CD4-positive, alpha-beta T cell treated with Interleukin-6 for 4 hours (primary cell): ENCODE measurements around the gene BRMS1.
"Not testable (repeated sequence)": the region's sequence is repeated elsewhere in the genome, so short reads cannot be mapped to it uniquely, and the experiment has no call there.

Experiments used
- DNase-seq: peaks from one replicate; pipeline ENCODE4 v3.0.0-alpha.2; 2020; ENCODE audit warnings: mixed read lengths

BRMS1 gene, protein sequence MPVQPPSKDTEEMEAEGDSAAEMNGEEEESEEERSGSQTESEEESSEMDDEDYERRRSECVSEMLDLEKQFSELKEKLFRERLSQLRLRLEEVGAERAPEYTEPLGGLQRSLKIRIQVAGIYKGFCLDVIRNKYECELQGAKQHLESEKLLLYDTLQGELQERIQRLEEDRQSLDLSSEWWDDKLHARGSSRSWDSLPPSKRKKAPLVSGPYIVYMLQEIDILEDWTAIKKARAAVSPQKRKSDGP

DNA sequence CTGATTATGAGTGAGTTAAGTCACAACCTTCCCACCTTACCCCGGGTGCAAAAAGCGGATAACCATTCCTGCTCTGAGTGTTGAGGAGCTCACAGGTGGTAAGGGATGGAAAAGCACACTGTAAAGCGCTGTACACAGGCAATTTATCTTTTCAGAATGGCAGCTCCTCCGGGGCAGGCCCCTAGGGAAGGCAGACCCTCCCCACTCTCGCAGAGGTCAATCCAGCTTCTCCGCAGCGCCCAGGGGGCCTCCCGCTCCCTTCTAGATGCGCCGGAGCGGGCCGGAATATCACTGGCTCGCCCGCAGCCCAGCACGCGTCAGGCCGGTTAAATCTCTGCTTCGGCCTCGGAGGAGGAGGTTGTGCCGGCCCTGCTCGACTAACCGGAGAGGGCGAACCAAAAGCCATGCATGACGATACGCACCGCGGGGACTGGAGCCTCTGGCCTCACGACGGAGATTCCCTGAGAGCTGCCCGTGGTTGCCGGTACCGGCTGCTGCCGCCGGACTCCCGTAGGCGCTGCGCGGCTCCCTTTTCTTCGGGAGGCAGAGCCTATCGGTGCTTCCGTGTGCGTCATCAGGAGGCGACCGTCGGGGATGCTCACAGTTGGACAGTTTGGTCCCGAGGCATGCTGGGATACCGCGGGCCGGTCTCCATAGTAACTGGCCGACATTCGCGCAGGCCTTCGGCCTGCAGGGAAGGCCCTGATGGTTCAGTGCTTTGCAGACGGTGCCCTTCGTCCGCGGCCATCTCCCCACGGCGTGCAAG, at the start of gene BRMS1:
TSS of gene BRMS1 (minus strand) at position 555 of the 766 bp plus-strand sequence. CDS start 2,870 bp downstream, outside the sequence.
- DNase-seq: peak; percentile 98

DNA sequence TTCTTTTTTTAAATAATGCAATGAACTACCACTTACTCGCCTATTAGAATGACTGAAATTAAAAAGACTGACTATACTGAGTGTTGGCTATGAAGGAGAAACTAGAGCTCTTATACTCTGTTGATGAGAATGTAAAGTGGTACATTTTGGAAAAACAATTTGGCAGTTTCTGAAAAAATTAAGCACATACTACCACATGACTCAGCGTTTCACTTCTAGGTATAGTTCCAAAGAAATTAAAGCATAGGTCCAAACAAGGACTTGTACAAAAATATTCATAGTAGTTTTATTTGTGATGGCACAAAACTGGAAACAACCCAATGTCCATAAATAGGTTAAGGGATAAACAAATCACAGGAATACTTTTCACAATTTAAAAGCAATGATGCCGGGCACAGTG, 49.0 kb upstream of the BRMS1 start:
- DNase-seq: no peak

DNA sequence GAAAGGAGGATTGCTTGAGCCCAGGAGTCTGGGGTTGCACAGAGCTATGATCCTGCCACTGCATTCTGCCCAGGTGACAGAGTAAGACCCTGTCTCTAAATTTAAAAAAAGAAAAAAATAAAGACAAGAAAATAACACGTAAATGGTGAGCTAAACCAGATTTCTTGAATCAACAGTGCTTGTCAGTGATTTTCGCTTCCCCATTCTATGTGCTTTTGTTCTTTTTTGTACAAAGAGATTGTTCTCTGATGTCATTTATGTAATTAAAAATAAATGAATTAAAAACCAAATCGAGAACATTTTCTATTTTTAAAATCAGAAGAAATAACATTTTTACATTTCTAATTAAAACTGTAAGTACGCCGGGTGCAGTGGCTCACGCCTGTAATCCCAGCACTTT, 46.4 kb upstream of the BRMS1 start:
- DNase-seq: no peak

DNA sequence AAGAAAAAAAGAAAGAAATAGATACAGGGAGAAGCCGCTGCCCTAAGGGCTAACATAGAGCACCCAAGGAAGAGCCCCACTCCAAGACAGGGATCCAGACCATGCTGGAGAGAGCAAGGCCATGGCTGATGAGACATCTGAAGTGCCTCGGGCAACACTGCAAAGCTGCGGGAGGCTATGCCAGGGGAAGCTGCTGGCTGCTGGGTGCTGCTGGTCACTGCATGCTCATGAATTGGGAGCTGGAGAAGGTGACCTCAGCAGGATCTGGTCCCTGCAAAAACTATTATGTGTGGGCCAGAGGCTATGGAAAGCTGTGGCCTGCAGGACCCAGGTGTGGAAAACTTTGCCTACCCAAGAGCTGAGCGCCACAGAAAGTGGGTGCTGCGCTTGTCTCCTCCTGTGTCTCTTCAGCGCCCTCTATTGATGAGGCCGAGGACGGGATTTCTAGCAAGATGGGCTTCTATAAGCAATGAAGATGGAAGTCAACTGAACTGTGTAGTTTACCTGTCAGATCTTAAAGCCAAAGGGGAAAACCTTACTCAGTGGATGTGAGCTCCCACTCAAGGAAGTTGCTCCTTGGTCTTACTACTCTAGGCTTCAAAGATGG, 44.0 kb upstream of the BRMS1 start:
- DNase-seq: peak; percentile 80

DNA sequence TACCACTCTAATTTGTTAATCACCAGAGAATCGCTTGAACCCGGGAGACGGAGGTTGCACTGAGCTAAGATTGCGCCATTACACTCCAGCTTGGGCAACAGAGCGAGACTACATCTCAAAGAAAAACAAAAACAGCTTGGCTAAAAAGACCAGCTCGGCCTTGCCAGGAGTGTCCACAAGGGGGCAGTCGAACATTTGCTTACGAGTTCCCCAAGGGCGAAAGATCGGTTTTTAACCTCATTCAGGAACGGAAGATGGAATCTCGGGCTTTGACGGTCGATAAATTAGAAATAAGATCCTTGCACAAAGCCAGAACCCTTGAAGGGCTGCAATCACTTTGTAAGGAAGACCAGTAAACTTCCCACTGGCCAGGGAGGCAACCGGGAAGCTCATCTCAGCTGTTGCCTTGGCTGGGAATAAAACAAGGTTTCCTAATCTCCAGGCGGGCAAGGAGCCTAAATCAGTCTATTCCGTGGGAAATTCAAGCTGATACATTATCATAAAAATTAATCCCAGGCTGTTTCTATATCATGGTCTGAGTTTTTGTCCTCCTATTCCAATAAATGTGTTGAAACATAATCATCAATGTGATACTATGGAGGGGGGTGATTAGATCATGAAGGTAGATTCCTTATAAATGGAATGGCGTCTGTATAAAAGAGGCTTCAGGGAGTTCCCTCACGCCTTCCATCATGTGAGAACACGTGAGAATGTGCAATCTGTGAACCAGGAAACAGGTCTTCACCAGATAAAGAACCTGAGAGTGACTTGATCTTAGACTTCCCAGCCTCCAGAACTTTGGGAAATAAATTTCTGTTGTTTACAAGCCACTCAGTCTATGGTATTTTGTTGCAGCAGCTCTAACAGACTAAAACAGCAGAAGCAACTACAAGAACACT, 41.5 kb upstream of the BRMS1 start:
- peak; percentile 88 for DNase-seq

DNA sequence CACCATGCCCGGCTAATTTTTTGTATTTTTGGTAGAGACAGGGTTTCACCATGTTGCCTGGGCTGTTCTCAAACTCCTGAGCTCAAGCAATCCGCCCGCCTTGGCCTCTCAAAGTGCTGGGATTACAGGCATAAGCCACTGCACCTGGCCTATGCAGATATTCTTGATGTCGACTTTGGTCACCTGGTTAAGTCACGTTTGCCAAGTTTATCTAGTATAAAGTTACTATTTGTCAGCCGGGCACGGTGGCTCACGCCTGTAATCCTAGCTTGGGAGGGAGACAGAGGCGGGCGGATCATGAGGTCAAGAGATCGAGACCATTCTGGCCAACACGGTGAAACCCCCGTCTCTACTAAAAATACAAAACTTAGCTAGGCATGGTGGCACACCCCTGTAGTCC, 39.4 kb upstream of the BRMS1 start:
- not testable (repeated sequence) for DNase-seq

DNA sequence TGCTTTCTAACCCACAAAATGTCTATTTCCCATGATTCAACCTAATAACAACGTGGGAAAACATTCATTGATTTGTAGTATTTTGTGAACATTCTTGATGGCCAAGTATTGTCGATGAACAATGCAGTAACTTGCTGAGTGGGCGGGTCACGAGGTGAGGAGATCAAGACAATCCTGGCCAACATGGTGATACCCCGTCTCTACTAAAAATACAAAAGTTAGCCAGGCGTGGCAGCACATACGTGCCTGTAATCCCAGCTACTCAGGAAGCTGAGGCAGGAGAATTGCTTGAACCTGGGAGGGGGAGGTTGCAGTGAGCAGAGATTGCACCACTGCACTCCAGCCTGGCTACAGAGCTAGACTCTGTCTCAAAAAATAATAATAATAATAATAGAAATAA, 35.4 kb upstream of the BRMS1 start:
- not testable (repeated sequence) for DNase-seq

DNA sequence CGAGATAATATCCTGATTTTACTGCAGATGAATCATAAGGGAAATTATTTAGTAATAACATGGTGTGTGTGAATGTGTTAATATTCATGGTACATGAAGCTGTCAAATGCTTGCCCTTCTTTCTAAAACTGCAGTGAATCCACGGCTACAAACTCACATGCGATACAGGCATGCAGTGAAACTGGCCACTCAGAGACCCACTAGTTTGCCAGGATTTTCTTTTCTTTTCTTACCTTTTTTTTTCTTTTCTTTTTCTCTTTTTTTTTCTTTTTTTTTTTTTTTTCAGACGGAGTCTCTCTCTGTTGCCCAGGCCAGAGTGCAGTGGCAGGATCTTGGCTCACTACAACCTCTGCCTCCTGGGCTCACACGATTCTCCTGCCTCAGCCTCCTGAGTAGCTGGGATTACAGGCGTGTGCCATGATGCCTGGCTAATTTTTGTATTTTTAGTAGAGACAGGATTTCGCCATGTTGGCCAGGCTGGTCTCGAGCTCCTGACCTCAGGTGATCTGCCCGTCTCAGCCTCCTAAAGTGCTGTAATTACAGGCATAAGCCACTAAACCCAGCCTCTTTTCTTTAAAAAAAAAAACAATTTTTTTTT, 28.9 kb upstream of the BRMS1 start:
- DNase-seq: not testable (repeated sequence)

DNA sequence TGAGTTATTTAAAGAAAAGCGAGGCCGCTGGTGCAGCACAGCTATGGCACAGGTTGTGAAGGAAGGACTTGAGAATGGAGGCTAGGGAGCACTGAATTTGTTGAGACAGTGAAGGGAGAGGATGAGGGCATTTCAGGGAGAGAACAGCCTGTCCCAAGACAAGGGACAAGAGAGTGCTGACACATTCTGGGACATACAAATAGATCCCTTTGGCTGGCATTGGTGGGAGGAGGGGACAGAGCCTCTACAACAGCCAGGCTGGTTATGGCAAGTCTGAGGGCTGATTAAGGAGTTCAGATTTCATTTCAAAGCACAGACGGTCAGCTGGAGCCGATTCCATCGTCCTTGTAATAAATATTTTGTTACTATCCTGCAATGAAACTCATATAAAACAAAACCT, 28.4 kb upstream of the BRMS1 start:
- no peak for DNase-seq

DNA sequence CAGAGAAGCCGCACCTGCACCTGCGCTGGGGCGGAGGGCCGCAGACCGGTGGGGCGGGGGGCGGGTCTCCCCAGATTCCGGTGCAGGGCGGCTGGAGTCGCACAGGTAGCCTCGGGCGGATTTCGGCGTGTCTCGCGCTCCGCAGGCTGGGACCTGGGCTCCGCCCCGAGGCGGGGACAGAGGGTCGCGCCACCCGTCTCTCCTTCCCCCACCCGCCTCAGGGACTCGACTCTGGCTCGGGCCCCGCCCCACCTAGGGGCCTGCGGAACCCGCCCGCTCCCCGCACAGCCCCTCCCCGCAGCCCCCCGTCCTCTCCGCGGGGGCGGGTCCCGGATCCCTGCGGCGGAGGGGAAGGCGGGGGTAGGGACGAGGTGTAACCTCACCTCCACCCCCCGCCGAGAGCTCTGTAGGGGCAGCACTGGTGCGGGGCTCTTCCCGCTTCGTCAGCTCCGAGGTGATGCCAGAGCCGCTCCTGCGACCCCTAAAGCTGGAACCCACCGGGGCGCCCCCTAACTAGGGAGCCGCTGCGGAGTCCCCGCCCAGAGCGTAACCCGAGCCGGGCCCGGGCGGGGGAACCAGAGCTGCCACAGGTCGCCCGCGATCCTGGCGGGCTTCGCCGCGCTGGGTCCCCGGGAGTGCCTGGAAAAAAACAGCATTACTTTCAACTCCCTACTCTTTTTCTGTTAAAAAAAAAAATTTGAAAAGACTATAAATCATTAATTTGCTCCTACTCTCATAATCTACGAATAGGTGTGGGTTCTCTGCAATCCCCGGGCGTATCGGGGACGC, 26.9 kb upstream of the BRMS1 start, which contains the start of gene SLC29A2:
TSS of gene SLC29A2 (minus strand) at position 134 of the 789 bp plus-strand sequence. CDS start 169 bp downstream, outside the sequence.
- peak; percentile 91 for DNase-seq

DNA sequence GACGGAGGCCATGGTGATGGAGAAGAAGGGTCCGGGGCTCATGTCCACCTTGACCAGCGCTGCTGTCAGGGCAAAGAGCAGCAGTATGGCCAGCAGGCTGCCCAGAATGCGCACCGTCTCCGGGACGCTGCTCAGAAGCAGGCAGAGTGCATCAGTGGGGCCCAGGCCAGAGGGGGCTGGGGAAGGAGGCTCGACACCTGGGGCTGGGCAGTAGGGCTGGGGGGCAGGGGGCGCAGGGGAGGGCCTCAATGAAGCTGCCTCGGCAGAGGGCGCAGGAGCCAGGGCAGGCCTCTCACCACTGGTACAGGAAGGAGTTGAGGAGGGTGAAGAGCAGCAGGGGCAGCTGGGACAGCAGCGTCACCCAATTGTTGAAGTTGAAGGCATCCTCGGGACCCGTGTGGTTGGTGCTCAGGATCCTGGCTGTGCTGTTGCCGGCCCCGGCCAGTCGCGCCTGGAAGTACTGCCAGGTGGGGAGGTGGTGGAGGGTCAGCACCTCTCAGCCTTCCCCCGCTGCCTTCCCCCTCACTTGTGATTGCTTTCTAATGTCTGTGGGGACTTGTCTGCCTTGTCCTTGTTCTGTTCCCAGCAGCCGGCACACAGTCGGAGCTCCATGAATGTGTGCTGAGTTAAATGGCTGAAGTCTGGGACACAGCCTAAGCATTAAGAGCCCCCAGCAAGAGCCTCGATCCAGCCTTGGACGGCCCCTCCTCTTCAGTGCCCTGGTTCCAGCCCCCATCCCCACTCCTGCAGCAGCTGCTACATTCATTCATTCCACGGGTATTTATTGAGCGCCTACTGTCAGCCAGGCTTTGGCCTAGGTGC, 24.4 kb upstream of the BRMS1 start:
- no peak for DNase-seq

DNA sequence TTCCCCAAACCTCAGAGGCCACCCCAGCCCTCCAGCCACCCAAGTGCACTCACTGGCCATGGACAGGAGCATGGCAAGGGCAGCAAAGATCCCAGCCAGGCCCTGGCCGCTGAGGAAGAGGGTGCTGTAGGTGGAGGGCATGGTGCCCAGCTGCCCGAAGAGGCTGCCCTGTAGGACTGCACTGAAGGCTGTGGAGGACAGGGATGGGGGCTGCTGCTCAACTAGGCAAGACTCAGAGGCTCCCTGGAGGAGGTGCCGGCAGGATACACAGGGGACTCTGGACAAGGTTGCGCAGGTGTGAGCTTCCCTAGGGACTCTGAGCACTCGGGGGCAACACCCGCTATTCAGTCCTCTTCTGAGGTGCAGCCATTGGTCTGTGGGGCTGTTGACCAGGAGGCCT, 23.6 kb upstream of the BRMS1 start:
- DNase-seq: no peak

DNA sequence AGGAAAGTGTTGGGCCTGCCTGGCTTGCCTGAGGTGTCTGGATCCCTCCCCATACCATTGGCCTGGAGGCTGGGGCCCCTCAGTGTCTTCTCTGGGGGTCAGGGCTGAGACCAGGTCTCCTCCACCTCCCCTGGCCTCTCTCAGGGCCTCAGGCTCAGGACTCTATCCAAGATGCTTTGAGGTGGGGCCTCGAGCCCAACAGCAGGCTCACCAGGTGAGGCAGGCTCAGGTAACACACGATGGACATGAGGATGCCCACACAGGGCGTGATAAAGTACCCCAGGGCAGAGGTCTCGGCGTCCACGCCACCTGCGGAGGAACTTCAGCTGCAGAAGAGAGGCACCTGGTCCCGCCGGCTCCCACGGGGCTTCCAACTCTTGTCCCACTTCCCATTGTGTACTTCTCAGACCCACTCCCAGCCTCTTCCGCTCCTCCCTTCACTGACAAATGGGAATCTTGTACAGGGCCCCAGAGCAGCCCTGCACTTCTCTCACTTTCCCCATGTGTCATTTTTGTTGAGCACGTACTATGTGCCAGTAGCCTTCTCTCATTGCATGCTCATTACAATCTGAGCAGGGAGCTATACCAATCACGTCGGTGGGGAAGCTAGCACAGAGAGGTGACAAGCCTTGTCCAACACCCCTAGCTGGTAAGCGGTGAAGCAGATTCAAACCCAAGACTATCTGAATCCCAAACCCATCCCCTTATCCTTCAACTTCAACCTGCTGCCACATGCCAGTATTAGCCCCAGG, 22.8 kb upstream of the BRMS1 start:
- DNase-seq: no peak

DNA sequence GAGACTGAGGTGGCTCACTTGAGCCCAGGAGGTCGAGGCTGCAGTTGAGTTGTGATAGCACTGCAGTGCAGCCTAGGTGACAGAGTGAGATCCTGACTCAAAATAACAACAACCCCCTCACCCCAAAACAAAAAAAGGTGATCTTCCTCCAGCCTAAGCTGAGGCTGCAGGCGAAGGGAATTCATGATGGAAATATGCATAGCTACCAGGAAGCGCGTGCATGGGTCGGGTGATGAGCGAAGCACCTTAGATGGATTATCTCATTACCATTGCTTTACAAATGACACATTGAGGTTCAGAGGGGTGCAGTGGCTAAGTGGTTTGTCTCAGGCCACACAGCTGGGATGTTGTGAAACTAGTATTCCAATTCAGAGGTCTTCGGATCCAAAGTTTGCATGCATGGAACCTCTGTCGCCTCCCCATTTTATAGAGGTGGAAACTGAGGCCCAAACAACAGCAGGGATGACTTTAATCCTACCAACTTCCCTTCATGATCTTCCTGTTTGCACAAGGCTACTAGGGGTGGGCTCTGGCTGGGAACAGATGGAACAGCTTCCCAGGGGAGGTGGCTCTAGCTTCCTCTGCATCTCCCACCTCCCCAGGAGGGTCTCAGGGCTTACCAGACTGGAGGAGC, 22.1 kb upstream of the BRMS1 start:
- DNase-seq: no peak

DNA sequence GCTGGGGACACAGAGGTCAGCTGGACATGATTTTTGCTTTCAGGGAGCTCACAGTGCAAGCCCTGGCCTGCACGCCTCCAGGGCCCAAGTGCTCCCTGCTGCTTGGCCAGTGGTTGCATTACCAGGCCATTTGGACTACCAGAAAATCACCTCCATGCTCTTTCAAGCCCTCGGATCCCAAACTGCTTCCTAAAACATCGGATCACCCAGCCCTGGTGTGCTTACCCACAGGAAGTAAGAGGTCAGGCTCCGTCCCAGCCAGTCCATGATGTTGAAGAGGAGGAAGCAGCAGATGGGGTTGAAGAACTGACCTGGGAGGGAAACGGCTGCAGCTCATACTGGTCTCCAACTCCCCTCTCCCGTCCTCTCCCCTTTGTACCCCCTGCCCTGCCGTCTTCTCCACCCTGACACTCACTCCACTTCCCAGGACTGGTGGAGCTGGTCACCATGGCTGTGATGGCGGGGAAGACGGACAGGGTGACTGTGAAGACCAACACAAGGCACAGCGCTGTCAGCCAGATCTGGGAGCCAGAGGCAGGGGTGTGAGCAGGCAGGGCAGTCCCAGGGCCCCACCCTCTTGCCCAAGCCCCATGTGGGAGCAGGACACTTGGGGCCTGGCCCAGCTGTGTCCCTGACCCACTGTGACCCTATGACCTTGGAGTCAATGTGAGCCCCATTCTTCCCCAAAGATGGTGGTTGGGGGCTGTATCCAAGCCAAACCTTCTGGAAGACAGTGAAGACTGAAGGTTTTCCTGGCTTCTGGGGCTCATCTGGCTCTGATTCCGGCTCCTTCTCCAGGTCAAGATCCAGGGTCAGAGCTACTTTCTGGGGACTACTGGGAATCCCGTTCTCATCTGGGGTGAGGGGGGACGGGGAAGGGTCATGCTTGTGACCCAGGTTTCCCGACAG, 21.1 kb upstream of the BRMS1 start:
- no peak for DNase-seq

DNA sequence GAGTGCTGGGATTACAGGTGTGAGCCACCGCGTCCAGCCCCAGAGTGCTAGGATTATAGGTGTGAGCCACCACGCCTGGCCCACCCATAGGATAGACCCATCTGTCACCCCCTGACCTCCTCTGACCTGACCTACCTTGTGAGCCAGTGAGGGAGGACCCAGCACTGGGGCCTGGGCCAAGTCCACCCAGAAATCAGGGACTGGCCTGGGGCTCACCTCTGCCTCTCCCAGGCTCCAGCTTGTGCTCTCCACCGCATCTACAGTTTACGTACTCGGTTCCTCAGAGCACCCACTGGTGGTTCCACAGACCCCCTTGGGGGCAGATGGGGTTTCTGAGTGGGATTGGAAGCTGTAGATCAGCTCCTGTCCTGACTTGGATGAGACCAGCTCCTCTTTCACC, 20.3 kb upstream of the BRMS1 start:
- DNase-seq: no peak

DNA sequence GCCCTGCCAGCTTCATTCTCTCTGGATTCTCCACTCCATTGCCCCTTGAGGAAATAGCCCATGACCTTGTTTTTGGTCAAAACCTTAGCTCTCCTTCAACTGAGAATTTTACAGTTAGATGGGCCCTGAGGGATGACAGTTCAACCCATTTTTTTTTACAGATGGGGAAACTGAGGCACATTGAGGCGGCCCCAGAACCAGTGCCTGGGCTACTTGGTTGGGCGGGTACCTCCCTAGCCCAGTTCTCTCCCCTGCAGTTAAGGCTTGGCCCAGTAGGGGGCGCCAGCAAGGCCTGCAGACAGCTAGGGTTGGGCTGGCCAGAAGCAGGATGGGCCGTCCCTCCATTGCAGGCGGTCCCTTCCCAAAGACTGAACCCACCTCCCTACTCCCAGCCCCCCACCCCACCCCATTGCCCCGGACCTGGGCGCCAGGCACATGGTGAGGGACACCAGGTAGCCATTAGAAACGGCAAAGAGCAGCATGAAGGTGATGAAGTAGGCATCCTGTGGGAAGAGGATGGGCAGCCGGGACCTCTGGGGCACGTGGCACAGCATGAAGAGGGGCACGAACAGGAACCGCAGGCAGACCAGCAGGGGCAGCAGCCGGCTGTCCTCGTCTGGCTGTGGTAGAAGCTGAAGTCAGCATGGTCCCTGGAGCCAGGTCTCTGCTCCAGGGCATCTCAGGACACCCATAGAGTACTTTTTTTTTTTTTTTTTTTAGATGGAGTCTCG, 19.1 kb upstream of the BRMS1 start:
- peak; percentile 73 for DNase-seq

DNA sequence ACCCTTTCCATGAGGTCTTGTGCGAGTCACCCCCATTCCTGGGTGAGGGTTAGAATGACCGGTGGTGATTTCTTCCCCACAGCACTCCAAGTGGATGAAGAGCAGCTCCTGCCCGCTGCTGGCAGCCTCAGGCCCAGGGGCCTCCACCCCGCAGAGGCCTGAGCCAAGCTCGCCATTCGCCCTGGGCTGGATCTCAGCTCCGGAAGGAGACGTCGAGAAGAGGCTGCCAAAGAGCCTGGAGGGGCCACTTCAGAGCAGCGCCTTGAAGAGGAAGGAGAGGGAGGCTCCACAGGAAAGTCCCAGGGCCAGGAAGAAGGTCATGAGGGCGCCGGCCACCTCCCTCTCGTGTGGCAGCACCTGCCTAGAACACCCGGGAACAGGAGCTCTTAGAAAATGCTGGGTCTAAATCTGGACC, 18.3 kb upstream of the BRMS1 start:
- no peak for DNase-seq
